ENCODE results near the gene FAM20C. TPM values are rescaled to one million over a fixed set of nuclear protein-coding genes. Genes with fewer than 3 reads are reported as not detected.

Gene FAM20C
- total RNA-seq, 1 experiment from 2014 or later = 62.6 TPM

GRCh38 chr7:280461-280860, 88.1 kb downstream of the FAM20C start:
- H3K27me3 Mint-ChIP-seq (ENCODE audit: low read depth) = peaks cover 45% of the 10 kb centered on the region
- no peak overlapping the region for H3K23ac ChIP-seq (ENCODE audit: insufficient read length, low read depth, low read length)
- H3K18ac ChIP-seq (ENCODE audit: insufficient read length, low read depth, low read length) = no peak overlapping the region
- DNase-seq = no peak
- H4K20me1 ChIP-seq (ENCODE audit: control insufficient read depth, insufficient read depth, insufficient read length) = no peaks in the 10 kb centered on the region
- no peaks in the 10 kb centered on the region for H3K79me1 ChIP-seq (ENCODE audit: insufficient read depth, low read depth, low read length, poor library complexity, severe bottlenecking)
- H2AFZ ChIP-seq (ENCODE audit: low read length) = no peak overlapping the region
- no CpG with 5 or more reads among the region's 11 CpGs for WGBS (ENCODE audit: extremely low coverage, insufficient read length, low lambda C conversion rate)
- H3K79me2 ChIP-seq (ENCODE audit: insufficient read depth, low read length) = no peaks in the 10 kb centered on the region
- peaks cover 0 to 8% (median 2%) of the 10 kb centered on the region in 3 experiments; a peak in 4 of 7 replicates for H3K36me3 Mint-ChIP-seq (ENCODE audit: insufficient read depth in 1 of 3, low read depth in 3 of 3)
- peaks cover 9% of the 10 kb centered on the region for H3K9me3 ChIP-seq (ENCODE audit: control insufficient read depth, low read depth, low read length)
- no peak overlapping the region for H3K27ac ChIP-seq (ENCODE audit: insufficient read length, low read depth, low read length)
- no peaks in the 10 kb centered on the region for H3K4me1 Mint-ChIP-seq
- H3K4me3 Mint-ChIP-seq = peak overlapping the region in 1 of 2 experiments; percentile 33; a peak in 1 of 5 replicates
- no peak overlapping the region for H2BK12ac ChIP-seq (ENCODE audit: insufficient read length, low read depth, low read length)
- no peak overlapping the region for H3T11ph ChIP-seq (ENCODE audit: low read length)
- H3K27ac Mint-ChIP-seq = 0 out of 7 replicates have a peak overlapping the region, but pooled peaks of 1 of the 3 experiments have one; percentile 19
- H3K9me3 Mint-ChIP-seq = peaks cover 32 to 63% of the 10 kb centered on the region in 2 experiments
- no peak overlapping the region for H4K8ac ChIP-seq (replicated peaks; ENCODE audit: insufficient read length, low read depth, low read length)
- no peak overlapping the region for H3K4ac ChIP-seq (ENCODE audit: low read depth, low read length)
- H3K14ac ChIP-seq (ENCODE audit: insufficient read depth, low read length) = no peak overlapping the region
- H3K23me2 ChIP-seq (ENCODE audit: insufficient read length, low read depth, low read length, poor library complexity, severe bottlenecking) = peaks cover 3% of the 10 kb centered on the region
- no peak overlapping the region for H4K5ac ChIP-seq (ENCODE audit: insufficient read length, low read depth, low read length)
- H3K9ac ChIP-seq (ENCODE audit: extremely low read depth, insufficient read length, low read length) = no peak overlapping the region
- no peak overlapping the region for H2BK15ac ChIP-seq (ENCODE audit: low read depth, low read length)
- no peak overlapping the region for H4K91ac ChIP-seq (ENCODE audit: insufficient read length, low read depth, low read length)
- no peak overlapping the region for H3K56ac ChIP-seq (ENCODE audit: insufficient read length, low read depth, low read length)
- H2BK5ac ChIP-seq (ENCODE audit: insufficient read length, low read length) = no peak overlapping the region
- no peak overlapping the region for H2BK120ac ChIP-seq (ENCODE audit: low read depth, low read length, poor library complexity, severe bottlenecking)
- TF ChIP-seq CTCF (conservative IDR thresholded peaks at IDR 0.05) = no peak
- H2AK5ac ChIP-seq (ENCODE audit: insufficient read length, low read length) = no peak overlapping the region
- no peaks in the 10 kb centered on the region for H3K4me1 ChIP-seq (ENCODE audit: insufficient read depth, low read length)
- H3K27me3 ChIP-seq (ENCODE audit: insufficient read depth, low read length) = no peaks in the 10 kb centered on the region
- no peak overlapping the region for H3K4me2 ChIP-seq (ENCODE audit: insufficient read depth, insufficient read length, low read length)
- no peak overlapping the region for H2BK20ac ChIP-seq (ENCODE audit: low read depth, low read length, poor library complexity, severe bottlenecking)
